GM06990 (cell line): ENCODE data around the gene SLC45A1.

ENCODE experiments used
- DNase-seq: peaks from one replicate; pipeline ENCODE4 v3.0.0-alpha.2; 2011; ENCODE audit not compliant: insufficient read length; ENCODE audit errors: extremely low read depth
- H3K27me3 ChIP-seq: replicated peaks from 2 replicates; pipeline ENCODE4 v1.6.0; 2011; ENCODE audit warnings: low read length; ENCODE audit not compliant: control insufficient read depth, insufficient read depth
- H3K36me3 ChIP-seq: 2 replicates; pipeline ENCODE4 v1.5.1; 2011; ENCODE audit warnings: low read length; ENCODE audit not compliant: control insufficient read depth, insufficient read depth
- H3K4me3 ChIP-seq: replicated peaks from 2 replicates; pipeline ENCODE4 v1.5.1; 2011; ENCODE audit warnings: low read depth, mild to moderate bottlenecking, control low read depth, low read length
- CTCF ChIP-seq: IDR thresholded peaks from 2 replicates; pipeline ENCODE4 v1.5.1; 2011; ENCODE audit warnings: low read length, control low read depth, mild to moderate bottlenecking, inconsistent platforms; ENCODE audit not compliant: insufficient read depth, poor library complexity, severe bottlenecking

SLC45A1 gene

GRCh38 chr1:8371372-8371991, 53.6 kb downstream of the SLC45A1 start:
- Histone ChIP-seq H3K4me3 (no peak overlapping the region), H3K27me3 (no peaks in the 10 kb centered on the region), H3K36me3 (peaks cover 2% of the 10 kb centered on the region)
- DNase-seq = no peak
- no peak for TF ChIP-seq CTCF

DNA sequence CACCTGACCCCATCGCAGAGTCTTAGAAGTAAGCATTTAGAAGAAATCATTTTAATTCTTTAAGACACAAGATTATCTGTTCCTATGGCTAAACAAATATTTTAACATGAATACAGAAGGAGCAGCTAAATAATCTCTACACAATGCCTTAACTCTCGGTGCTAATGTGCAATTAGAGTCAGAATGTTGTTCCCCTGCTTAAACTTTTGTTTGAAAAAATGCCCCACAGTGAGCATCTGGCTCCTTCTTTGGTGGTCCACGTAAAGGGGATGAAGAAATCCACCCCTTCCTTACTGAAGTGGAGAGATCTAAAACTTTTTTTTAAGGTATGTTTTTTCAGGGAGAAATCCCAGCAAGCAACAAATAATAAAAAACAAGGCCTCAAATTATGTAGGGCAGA, 55.2 kb downstream of the SLC45A1 start:
- Histone ChIP-seq H3K4me3 (no peak overlapping the region), H3K36me3 (peaks cover 2% of the 10 kb centered on the region), H3K27me3 (no peaks in the 10 kb centered on the region)
- TF ChIP-seq CTCF = no peak
- DNase-seq = no peak

- peaks cover 2% of the 10 kb centered on the region for H3K36me3 ChIP-seq
- H3K4me3 ChIP-seq = no peak overlapping the region
- no peak for DNase-seq
Observed at GRCh38 chr1:8373581-8374241, 55.8 kb downstream of the SLC45A1 start.

GRCh38 chr1:8374356-8374755, 56.4 kb downstream of the SLC45A1 start:
- Histone ChIP-seq H3K27me3 (no peaks in the 10 kb centered on the region), H3K36me3 (peaks cover 2% of the 10 kb centered on the region), H3K4me3 (no peak overlapping the region)
- DNase-seq = no peak
- no peak for TF ChIP-seq CTCF

More at GRCh38 chr1:8373581-8374241, 55.8 kb downstream of the SLC45A1 start:
- no peaks in the 10 kb centered on the region for H3K27me3 ChIP-seq
- no peak for TF ChIP-seq CTCF

DNA sequence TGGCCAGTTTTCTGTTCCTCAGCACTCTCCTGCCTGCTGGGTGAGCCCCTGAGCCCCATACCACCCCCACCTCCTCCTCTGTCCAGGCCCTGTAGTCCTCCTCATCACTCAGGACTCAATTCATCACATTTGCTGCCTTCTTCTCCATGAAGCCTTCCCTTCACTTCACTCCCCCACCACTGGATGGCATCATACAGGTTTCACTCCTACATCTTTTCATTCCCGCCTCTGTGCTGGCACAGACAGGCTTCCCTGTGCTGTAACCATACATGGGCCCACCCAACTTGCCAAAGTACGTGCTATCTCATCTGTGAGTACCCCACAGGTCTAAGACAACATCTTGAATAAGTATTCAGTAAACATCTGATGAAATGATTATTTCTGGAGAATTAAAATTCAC, 56.9 kb downstream of the SLC45A1 start:
- Histone ChIP-seq H3K36me3 (peaks cover 2% of the 10 kb centered on the region), H3K27me3 (no peaks in the 10 kb centered on the region), H3K4me3 (no peak overlapping the region)
- no peak for DNase-seq
- peak; percentile 30 for TF ChIP-seq CTCF

DNA sequence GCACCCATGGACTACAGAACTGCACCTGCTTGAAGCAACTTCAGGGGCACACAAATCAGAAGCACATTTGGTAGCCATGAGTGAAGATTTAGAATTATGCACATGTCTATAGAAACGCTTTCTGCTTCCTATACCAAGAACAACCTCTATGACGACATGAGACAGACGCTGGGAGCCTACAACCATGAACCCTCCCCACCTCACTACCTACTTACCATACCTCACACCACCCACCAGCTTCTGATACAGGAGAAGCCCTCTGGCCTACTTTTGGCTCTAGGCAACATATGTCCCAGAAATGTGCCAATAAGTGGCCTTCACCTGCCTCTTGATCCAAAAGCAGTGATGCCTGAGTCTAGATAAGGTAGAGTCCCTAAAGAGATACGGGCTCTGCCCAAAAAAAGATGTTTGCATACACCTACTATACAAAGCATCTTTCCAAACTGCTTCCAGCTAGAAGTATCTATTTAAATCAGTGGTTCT, 58.5 kb downstream of the SLC45A1 start:
- Histone ChIP-seq H3K27me3 (no peaks in the 10 kb centered on the region), H3K36me3 (peaks cover 3% of the 10 kb centered on the region), H3K4me3 (no peak overlapping the region)
- no peak for DNase-seq
- TF ChIP-seq CTCF = no peak
